GM19438 (cell line): ENCODE results near the gene PYHIN1.

Source experiments
- ATAC-seq: cut with Tn5 transposase; IDR thresholded peaks from one replicate; pipeline ENCODE4 v1.9.1; 2021; ENCODE audit warnings: low read depth; ENCODE audit not compliant: unreplicated experiment

PYHIN1 gene

DNA sequence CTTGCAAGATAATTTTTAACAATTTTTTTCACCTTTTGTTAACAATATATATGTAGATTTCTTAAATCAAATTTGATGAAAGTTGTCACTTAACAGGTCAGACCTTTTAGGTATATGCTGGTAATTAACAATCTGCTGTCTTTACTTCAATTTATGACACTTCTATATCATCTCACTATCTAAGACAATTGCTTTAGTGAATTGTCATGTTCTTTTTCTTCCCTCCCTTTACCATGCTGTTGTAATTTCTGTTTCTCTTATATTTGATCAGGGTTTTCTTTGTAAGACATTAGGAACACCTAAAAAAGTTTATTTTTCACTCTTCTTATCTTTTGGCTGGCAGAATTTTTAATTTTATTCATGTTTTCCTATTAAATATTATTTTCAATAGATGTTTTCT lies 80.4 kb downstream of the PYHIN1 start:
- no peak for ATAC-seq

DNA sequence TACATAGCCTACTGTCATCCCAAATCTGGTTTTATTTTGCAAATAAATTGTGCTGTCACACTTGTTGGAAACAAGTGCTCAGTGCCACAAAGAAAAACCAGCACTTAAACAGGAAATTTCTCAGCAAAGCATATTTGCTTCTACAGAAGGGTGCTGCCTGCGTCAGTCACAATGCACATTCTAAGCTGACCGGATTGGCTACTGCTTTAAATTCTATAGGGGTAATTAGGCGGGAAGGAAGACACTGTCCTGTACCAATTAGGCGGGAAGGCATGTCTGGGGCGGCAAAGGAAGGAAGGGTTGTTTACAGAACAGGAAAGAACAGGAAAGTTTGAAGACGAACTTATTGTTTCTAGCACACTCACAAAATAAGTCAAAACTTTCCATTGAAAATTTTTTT lies 81.1 kb downstream of the PYHIN1 start:
- peak; percentile 37 for ATAC-seq

DNA sequence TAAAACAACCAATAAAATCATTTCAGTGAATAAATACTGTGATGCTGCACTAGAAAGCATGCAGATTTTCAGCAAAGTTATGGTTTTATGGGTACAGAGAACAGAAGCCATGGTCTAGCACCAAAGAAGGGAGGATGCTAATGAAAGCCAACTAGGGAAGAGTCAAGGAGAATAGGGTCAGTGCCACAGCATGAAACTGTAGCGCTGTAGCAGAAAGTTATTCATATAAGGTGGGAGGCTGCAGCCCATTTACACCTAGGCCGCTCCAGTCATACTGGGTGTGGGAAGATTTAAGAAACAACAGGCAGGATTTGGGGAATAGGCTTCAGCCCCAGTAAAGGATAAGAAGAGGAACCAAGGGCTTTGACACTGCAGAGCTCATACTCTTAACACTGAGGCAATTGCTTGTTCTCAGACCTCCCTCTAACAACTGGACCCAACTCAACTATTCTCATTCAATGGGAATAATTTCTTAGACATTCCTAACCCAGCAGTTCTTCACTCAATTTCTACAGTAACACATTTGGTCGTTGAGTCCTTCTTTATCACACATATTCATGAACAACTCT lies 82.7 kb downstream of the PYHIN1 start:
- no peak for ATAC-seq

DNA sequence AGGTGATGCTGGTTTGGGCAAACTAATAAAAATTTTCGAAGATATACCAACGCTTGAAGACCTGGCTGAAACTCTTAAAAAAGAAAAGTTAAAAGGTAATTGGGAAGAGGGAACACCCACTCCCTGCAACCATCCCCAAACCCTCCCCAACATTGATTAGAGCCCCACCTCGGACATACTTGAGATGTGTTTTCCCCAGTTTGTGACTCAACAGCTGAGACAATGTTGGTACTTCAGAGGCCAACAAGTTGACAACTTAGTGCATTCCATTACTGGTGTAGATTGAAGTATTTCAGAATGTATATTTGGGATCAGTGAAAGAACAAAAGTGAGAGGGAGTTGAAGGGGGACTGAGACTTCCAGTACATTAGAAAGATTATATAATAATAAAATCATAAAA lies 83.5 kb downstream of the PYHIN1 start:
- ATAC-seq = no peak

DNA sequence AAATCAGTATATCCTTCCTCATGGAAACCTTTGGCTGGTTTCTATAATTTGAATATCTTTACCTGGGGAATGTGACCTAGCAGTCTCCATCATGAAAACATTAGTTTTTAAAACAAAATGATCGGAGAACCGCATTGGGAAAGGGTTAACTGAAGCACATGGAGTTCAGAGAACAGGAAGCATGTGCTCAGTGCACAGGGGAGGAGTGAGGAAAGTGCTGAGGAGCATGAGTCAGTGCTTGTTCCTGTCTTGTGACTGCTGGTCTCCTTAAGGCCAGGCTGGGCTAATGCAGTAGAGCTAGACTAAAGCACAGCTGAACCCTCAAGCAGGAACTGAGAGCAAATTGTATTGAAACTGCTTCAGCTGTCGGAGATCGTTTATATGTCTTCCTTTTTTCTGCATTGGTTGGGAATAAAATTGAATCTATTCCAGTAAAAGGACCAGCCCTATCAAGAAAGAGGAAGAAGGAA lies 84.1 kb downstream of the PYHIN1 start:
- peak; percentile 84 for ATAC-seq

DNA sequence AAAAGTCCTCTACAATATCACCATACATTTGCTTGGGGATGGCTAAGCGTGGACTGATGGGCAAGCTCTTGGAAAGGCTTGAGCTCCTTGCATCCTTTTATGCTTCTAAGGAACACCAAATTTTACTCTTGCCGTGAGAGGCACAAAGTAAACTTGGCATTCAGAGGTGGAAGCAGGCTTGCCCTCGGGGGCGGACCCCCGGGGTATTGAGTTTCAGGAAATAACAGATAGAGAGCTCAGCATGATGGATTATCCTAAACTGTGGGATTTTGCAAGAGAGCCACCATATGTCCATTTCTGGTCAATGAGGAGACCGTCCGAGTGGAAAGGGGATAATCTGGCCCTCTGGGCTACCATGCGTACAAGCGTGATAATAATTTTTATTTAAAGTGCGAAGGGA lies 92.4 kb downstream of the PYHIN1 start:
- no peak for ATAC-seq

DNA sequence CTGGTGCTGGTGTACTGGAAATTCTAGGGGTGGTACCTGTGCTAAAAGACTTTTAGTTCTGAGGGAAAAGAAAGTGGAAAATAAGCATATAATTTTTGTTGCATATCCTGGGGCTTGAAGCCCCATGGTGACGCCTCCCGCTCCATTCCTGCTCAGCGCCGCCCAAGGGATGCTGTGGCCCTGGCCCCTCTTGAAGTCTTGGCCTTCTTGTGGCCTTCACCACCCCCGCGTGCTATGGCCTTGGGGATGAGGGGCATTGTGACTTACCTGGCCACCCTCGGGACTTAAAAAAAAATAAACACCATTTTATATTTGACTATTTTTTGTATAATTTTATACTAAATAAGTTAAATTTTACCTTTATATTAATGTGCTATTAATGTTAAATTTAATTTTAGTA lies 93.7 kb downstream of the PYHIN1 start:
- ATAC-seq = no peak
